NCI-H146 treated with DMSO at 0.1 percent for 48 hours (cell line): ENCODE data around the gene GTF3C2.
A peak's percentile ranks its signal among the peaks of the same experiment; 100 is the strongest.
"Not testable (repeated sequence)": the region's sequence is repeated elsewhere in the genome, so short reads cannot be mapped to it uniquely, and the experiment has no call there.

Experiments used
- DNase-seq: peaks from one replicate; lab custom pipeline; 2025; ENCODE audit not compliant: unreplicated experiment; lab: John Stamatoyannopoulos, UW

The GTF3C2 gene

GRCh38 chr2:27375513-27376099 lies 19.0 kb upstream of the GTF3C2 start:
- no peak for DNase-seq

DNA sequence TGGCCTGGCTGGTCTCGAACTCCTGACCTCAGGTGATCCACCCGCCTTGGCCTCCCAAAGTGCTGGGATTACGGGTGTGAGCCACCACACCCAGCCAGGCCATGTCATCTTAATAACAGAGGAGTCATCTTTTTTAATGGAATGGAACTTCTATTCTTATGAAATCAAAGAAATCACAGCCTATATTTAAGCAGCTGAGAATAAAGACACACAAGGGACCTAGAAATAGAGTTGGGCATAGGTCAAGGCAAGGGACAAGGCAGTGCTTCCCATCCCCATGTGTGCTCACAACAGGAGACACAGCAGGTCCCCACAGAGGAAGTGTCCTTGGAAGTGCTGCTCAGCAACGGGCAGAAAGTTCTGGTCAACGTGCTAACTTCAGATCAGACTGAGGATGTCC lies 17.0 kb upstream of the GTF3C2 start:
- no peak for DNase-seq

- no peak for DNase-seq
These were observed 16.4 kb upstream of the GTF3C2 start for GRCh38 chr2:27372937-27373336.

DNA sequence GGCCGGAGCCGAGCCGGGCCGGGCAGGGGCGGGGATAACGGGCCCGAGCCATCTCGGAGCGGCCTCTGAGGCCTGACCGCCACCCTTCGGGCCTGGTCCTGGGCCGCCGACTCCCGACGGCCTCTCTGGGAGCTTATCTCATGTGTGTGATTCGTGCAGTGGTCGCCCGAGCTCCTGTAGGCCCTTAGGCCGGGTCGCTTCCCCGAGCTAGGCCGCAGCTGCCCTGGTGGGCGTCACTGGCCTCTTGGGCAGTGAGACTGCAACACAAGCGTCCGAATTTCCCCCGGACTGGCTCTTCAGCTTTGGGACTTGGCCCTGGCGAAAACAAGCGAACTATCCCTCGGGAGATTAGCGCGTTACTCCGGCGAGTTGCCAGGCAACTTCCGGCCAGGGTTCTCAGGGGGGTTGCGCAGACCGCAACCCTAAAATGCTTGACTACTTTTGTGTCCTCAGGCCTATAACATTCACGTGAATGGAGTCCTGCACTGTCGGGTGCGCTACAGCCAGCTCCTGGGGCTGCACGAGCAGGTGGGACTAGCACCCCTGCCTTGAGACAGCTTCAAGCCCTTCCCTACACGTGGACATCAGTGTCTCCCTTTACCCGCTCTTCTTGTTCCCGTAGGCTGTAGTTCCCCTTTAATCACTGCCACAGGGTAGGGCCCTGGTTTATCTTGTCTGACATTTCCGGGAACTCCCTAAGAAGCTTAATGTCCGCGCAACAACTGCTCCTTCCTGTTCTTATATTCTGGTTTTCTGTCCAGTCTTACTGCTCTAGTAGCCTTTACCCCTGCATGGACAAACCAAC lies 14.5 kb upstream of the GTF3C2 start:
- no peak for DNase-seq

- peak; percentile 97 for DNase-seq
These were observed 13.7 kb upstream of the GTF3C2 start, which contains the start of the genes EIF2B4 and SNX17 for GRCh38 chr2:27370026-27370815. TSS of gene EIF2B4 (minus strand) at chr2:27370338. CDS start at chr2:27370314, 24 bp downstream. TSS of gene SNX17 (plus strand) at chr2:27370616. CDS start at chr2:27370744, 128 bp downstream.

DNA sequence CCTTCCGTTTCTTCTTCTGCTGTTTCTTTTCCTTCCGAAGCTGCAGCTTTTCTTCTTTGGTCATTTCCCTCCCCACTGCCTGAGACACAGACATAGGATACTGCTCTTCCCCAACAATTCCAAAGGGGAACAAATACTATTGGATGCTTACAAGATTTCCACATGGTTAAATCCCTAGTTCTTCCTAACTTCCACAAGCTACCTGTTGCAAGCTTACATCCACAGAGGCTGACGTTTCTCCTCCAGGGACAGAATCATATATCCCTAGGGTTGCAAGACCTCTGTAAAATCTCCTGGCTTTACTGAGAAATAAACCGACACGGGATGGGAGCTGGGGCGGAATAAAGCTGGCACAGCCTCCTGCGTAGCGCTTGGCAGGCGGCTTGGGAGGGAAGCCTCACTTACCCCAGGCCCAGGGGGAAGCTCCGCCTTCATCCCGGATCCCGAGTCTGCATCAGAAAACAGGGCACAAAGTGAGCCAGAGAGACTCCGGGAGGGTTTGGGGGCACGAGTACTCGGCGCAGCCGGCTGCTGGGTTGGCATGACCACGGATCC lies 13.0 kb upstream of the GTF3C2 start:
- peak; percentile 19 for DNase-seq

GRCh38 chr2:27363933-27364332 lies 7.4 kb upstream of the GTF3C2 start:
- no peak for DNase-seq

DNA sequence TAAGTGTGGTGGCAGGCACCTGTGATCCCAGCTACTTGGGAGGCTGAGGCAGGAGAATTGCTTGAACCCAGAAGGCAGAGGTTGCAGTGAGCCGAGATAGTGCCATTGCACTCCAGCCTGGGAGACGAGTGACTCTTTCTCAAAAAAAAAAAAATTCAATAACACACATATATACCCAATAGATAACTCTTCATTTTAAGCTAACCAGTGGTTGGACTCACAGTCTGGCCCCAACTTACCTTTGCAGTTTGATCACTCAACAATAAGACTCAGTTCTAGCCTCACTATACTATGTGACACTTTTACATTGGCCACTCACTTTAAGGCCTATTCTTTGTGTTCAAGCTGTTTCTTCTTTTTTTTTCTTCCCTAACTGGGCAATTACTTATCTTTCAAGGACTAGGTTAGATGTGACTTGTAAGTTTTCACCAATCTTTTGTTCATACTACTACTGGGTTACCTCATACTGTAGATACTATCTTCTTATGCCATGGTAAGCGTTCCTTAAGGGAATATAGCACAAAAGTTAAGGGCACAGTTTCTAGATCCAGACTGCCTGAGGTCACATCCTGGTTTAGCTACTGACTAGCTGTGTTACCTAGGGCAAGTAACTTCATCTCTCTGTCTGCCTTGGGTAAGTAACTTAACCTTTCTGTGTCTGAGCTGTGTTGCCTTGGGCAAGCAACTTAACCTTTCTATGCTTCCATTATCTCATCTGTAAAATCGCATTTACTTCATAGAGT lies 6.3 kb upstream of the GTF3C2 start:
- no peak for DNase-seq

- DNase-seq: peak; percentile 36
These were observed 545 bp downstream of the GTF3C2 start for GRCh38 chr2:27356056-27356381.

DNA sequence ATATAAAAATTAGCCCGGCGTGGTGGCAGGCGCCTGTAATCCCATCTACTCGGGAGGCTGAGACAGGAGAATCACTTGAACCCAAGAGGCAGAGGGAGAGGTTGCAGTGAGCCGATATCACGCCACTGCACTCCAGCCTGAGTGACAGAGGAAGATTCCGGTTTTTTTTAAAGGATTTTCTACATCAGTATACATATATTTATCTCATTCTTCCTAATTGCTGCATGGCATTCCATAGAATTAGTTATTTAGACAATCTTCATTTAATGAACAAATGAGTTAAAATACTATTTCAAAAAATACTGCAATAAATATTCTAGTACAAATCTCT lies 2.0 kb downstream of the GTF3C2 start:
- no peak for DNase-seq

DNA sequence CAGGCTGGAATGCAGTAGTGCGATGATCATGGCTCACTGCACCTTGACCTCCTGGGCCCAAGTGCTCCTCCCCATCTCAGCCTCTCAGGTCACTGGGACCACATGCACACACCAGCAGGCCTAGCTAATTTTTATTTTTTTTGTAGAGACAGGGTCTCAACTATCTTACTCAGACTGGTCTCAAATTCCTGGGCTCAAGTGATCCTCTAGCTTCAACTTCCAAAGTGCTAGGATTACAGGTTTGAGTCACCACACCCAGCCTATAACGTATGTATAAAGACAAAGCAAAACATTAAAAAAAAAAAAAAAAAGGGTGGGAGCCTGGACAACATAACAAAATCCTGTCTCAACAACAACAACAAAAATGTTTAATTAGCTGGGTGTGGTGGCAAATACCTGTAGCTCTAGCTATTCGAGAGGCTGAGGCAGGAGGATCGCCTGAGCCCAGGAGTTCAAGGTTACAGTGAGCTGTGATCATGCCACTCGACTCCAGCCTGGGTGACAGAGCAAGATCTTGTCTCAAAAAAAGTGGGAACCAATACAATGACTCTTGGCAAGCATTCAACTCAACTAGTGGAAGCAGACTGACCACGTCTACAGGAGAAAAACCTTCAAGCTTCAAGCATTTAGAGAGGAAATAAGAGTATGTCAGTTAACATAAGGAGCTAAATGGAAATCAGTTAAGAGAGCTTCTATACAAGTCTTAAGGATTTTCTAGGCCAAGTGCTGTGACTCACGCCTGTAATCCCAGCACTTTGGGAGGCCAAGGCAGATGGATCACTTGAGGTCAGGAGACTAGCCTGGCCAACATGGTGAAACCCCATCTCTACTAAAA lies 2.6 kb downstream of the GTF3C2 start:
- DNase-seq: no peak

DNA sequence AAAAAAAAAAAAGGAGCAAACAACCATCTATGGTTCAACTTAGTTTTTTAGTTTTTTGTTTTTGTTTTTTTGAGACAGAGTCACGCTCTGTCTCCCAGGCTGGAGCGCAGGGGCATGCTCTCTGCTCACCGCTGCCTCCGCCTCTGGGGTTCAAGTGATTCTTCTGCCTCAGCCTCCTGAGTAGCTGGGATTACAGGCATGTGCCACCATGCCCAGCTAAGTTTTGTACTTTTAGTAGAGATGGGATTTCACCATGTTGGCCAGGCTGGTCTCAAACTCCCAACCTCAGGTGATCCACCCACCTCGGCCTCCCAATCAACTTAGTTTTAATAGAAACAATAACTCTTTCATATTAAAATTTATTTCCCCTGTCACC lies 3.2 kb downstream of the GTF3C2 start:
- not testable (repeated sequence) for DNase-seq

DNA sequence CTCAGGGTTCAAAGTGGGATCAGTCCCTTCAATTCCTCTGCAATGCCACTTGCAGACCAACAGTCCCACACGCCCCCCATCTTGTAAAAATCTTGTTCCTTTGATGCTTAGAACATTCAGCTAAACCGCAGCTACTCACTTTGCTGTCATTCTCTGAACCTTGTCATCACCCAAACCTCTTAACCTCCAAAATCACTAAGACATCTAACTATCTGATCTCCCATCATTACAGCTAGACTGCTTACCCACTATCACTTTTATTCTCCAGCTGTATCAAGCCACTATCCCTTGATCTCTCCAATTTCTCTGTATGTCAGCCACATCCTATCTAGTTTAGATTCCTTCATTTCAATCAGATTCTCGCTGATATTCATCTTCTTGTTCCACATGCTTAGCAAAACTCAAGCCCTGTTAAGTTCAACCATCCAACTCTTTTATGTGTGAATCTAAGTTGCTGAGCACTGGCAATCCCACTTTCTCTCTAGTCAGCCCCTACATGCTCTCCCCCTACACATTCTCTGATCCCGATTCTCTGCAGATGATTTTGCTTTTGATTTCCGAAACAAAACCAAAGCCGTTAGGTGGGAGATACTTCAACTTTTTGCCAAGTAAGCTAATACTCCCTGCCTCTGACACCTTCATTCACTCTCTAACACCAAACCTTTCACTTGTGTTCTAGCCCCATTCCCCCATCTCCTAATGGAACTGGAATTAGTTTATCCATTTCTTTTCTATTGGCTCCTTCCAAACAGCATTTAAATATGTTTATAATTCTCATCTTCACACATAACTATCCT lies 4.6 kb downstream of the GTF3C2 start:
- no peak for DNase-seq

DNA sequence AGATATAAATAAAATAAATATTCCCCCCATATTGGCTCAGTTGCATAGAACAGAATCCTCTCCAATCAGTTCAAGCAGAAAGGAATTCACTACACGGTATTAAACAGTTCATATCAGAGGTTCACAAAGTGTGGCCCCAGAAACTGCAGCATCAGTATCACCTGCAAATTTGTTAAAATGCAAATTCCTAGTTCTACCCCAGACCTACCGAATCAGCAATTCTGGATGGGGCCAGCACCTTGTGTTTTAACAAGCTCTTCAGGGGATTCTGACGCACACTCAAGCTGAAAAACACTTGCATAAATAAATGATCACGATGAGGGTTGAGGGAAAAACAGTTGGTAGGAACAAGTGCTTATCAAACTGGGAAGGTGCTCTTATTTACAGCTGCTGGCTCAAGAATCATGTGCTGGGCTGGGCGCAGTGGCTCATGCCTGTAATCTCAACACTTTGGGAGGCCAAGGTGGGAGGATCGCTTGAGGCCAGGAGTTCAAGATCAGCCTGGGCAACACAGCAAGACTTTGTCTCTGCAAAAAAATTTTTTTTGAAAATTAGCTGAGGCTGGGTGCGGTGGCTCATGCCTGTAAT lies 6.4 kb downstream of the GTF3C2 start:
- DNase-seq: no peak

DNA sequence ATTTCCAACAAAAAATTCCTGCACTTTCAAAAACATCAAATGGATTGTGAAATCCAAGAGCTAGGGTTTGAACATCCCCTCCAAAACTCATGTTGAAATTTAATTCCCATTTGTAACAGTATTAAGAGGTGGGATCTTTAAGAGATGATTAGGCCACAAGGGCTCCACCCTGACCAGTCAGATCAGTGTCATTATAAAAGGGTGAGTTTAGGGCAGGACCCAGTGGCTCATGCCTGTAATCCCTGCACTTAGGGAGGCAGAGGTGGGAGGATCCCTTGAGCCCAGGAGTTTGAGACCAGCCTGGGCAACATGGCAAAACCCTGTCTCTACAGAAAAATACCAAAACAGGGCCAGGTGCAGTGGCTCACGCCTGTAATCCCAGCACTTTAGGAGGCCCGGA lies 8.9 kb downstream of the GTF3C2 start:
- DNase-seq: no peak

DNA sequence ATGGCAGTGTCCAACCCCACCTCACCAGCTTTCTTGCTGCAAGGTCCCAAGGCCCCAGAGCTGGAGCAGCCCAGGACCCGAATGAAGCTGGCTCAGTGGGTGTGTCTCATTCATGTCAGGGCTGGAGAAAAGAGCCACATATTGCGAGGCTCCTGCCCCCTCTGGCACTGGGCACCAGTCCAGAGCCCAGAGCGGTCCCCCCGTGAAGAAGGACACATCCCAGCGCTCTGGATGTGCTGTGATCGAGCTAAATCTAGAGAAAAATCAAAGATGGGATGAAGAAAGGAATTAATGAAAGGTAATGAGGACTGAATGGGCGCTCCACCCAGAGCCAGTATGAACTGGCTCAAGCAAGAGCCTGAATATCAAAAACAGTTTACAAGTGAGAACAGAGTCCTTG lies 20.4 kb downstream of the GTF3C2 start:
- no peak for DNase-seq

- DNase-seq: no peak
These were observed 21.3 kb downstream of the GTF3C2 start for GRCh38 chr2:27335311-27335710.

GRCh38 chr2:27324720-27325119 lies 31.8 kb downstream of the GTF3C2 start:
- DNase-seq: no peak
